ENCODE results near the gene TMEM258.

TMEM258 gene

GRCh38 chr11:61784506-61784805 is 7.9 kb downstream of the TMEM258 start:
- TF ChIP-seq SIN3A (IDR thresholded peaks at IDR 0.05; ENCODE audit: borderline replicate concordance, insufficient read depth, low read length) = no peak
- TF ChIP-seq POLR2AphosphoS5 (IDR thresholded peaks at IDR 0.05; ENCODE audit: low read depth, low read length) = no peak
- no peak for TF ChIP-seq FOXP2 (optimal IDR thresholded peaks at IDR 0.05; ENCODE audit: borderline replicate concordance, extremely low read depth, extremely low read length, insufficient read depth)
- no peak for TF ChIP-seq TAF1 (IDR thresholded peaks at IDR 0.05; ENCODE audit: borderline replicate concordance, insufficient read depth, low read length)
- no peak for TF ChIP-seq REST (IDR thresholded peaks at IDR 0.05; ENCODE audit: insufficient read depth in 1 of 2, low read depth in 2 of 2, low read length in 2 of 2)

GRCh38 chr11:61783717-61784505 is 8.5 kb downstream of the TMEM258 start:
- TF ChIP-seq REST (IDR thresholded peaks at IDR 0.05; ENCODE audit: insufficient read depth in 1 of 2, low read depth in 2 of 2, low read length in 2 of 2) (no peak), TAF1 (IDR thresholded peaks at IDR 0.05; ENCODE audit: borderline replicate concordance, insufficient read depth, low read length) (no peak), SIN3A (IDR thresholded peaks at IDR 0.05; ENCODE audit: borderline replicate concordance, insufficient read depth, low read length) (no peak), FOXP2 (optimal IDR thresholded peaks at IDR 0.05; ENCODE audit: borderline replicate concordance, extremely low read depth, extremely low read length, insufficient read depth) (no peak)

GRCh38 chr11:61782841-61783240 is 9.6 kb downstream of the TMEM258 start:
- TF ChIP-seq FOXP2 (optimal IDR thresholded peaks at IDR 0.05; ENCODE audit: borderline replicate concordance, extremely low read depth, extremely low read length, insufficient read depth) = no peak
- TF ChIP-seq SIN3A (IDR thresholded peaks at IDR 0.05; ENCODE audit: borderline replicate concordance, insufficient read depth, low read length) = no peak
- no peak for TF ChIP-seq TAF1 (IDR thresholded peaks at IDR 0.05; ENCODE audit: borderline replicate concordance, insufficient read depth, low read length)
- TF ChIP-seq POLR2AphosphoS5 (IDR thresholded peaks at IDR 0.05; ENCODE audit: low read depth, low read length) = no peak
- TF ChIP-seq REST (IDR thresholded peaks at IDR 0.05; ENCODE audit: insufficient read depth in 1 of 2, low read depth in 2 of 2, low read length in 2 of 2) = no peak

- TF ChIP-seq SIN3A (IDR thresholded peaks at IDR 0.05; ENCODE audit: borderline replicate concordance, insufficient read depth, low read length) (no peak), FOXP2 (optimal IDR thresholded peaks at IDR 0.05; ENCODE audit: borderline replicate concordance, extremely low read depth, extremely low read length, insufficient read depth) (no peak), POLR2AphosphoS5 (IDR thresholded peaks at IDR 0.05; ENCODE audit: low read depth, low read length) (no peak), REST (IDR thresholded peaks at IDR 0.05; ENCODE audit: insufficient read depth in 1 of 2, low read depth in 2 of 2, low read length in 2 of 2) (no peak), TAF1 (IDR thresholded peaks at IDR 0.05; ENCODE audit: borderline replicate concordance, insufficient read depth, low read length) (no peak)
Measured at GRCh38 chr11:61782299-61782698, 10.1 kb downstream of the TMEM258 start.

Measured in PFSK-1 (cell line).